CD4-positive, alpha-beta T cell (primary cell): ENCODE data around the gene CCR9. TPM values are rescaled to one million over a fixed set of nuclear protein-coding genes. Genes with fewer than 3 reads are reported as not detected.

Experiments used
- ATAC-seq: fragments of 200-7000 bp; cut with Tn5 transposase; one replicate; pipeline ENCODE4 v1.10.0; 2022; ENCODE audit warnings: mild to moderate bottlenecking; ENCODE audit not compliant: poor library complexity
- CTCF ChIA-PET: fragments of 350-600 bp; sonication (Branson Sonifier 250); formaldehyde crosslinking; loops from one replicate; lab custom pipeline; 2021; ENCODE audit warnings: antibody characterized with exemption, inconsistent platforms; lab: Charles Lee
- POLR2A ChIA-PET: fragments of 350-600 bp; sonication (Branson Sonifier 250); formaldehyde crosslinking; loops from one replicate; lab custom pipeline; 2021; ENCODE audit warnings: antibody characterized with exemption, inconsistent platforms; lab: Charles Lee
- DNase-seq, 14 experiments: peaks; one replicate each; pipeline ENCODE4 v3.0.0-alpha.2; 2013 to 2020; ENCODE audit warnings: mixed read lengths in 2 of 14
- H3K27ac ChIP-seq, 2 donors: one replicate each; pipeline versions ENCODE4 v1.5.1 to v1.7.0; 2013; ENCODE audit warnings: low read length in 2 of 2, low read depth in 1 of 2, mild to moderate bottlenecking in 1 of 2
- H3K27me3 ChIP-seq, 2 experiments: 1 replicate in 1 of 2; 2 replicates in 1 of 2; pipeline versions ENCODE4 v1.6.1 to v1.7.0; 2013; ENCODE audit warnings: low read length in 2 of 2, control low read depth in 1 of 2, mild to moderate bottlenecking in 1 of 2, moderate library complexity in 1 of 2; ENCODE audit not compliant: insufficient read depth in 2 of 2, control insufficient read depth in 1 of 2
- H3K36me3 ChIP-seq: one replicate; pipeline ENCODE4 v1.6.1; 2013; ENCODE audit warnings: low read length, control low read depth; ENCODE audit not compliant: insufficient read depth
- H3K4me1 ChIP-seq: one replicate; pipeline ENCODE4 v1.6.1; 2013; ENCODE audit warnings: low read length, control low read depth; ENCODE audit not compliant: insufficient read depth
- H3K4me3 ChIP-seq: one replicate; pipeline ENCODE4 v1.5.1; 2013; ENCODE audit warnings: mild to moderate bottlenecking, low read length, moderate library complexity
- H3K9me3 ChIP-seq, 2 experiments: 1 replicate in 1 of 2; 2 replicates in 1 of 2; pipeline versions ENCODE4 v1.6.1 to v1.7.0; 2013; ENCODE audit warnings: low read length in 2 of 2, mild to moderate bottlenecking in 2 of 2, control low read depth in 1 of 2, moderate library complexity in 1 of 2; ENCODE audit not compliant: control insufficient read depth in 1 of 2, insufficient read depth in 1 of 2
- H3K27ac Mint-ChIP-seq: one replicate; pipeline ENCODE4 v1.8.0; 2020; ENCODE audit warnings: mixed read lengths
- H3K27me3 Mint-ChIP-seq: one replicate; pipeline ENCODE4 v1.8.0; 2021; ENCODE audit warnings: mixed read lengths
- H3K36me3 Mint-ChIP-seq: one replicate; pipeline ENCODE4 v1.8.0; 2021; ENCODE audit warnings: low read depth, mixed read lengths
- H3K4me1 Mint-ChIP-seq: one replicate; pipeline ENCODE4 v1.8.0; 2021; ENCODE audit warnings: low read depth, mixed read lengths
- H3K4me3 Mint-ChIP-seq: one replicate; pipeline ENCODE4 v1.8.0; 2020; ENCODE audit warnings: mild to moderate bottlenecking, mixed read lengths
- H3K9me3 Mint-ChIP-seq: one replicate; pipeline ENCODE4 v1.8.0; 2020; ENCODE audit warnings: mixed read lengths
- CTCF ChIP-seq: fragments of 200-600 bp; IDR thresholded peaks from one replicate; pipeline ENCODE4 v1.8.0; 2022; ENCODE audit warnings: antibody characterized with exemption, mild to moderate bottlenecking
- intact Hi-C, 2 experiments: fragments of 100-400 bp; cut with DNase I in 1 of 2; cut with micrococcal nuclease in 1 of 2; formaldehyde crosslinking; loops; one replicate each; pipeline versions ENCODE4 v1.15.1 to v1.9.0; 2023 to 2025; cut with DNase I, micrococcal nuclease
- total RNA-seq, 174 experiments: library from RNA in 2 of 174; stranded (reverse) in 2 of 174; gene quantifications; one replicate each; pipeline ENCODE4 v1.2.3 and lab custom pipeline; 2021 to 2026

CCR9 gene
- total RNA-seq, 2 experiments from 2014 or later, result 6.5 to 7.4 TPM

- no peak overlapping the region for H3K4me3 ChIP-seq
- ATAC-seq, result no peak
These were observed 35.1 kb downstream of the CCR9 start for GRCh38 chr3:45921158-45922038.

GRCh38 chr3:45922039-45922326, 35.6 kb downstream of the CCR9 start:
- Mint-ChIP-seq H3K27ac (peak overlapping the region; percentile 84), H3K27me3 (no peaks in the 10 kb centered on the region), H3K9me3 (no peaks in the 10 kb centered on the region), H3K4me3 (no peak overlapping the region), H3K4me1 (peaks cover 22% of the 10 kb centered on the region), H3K36me3 (peaks cover 73% of the 10 kb centered on the region)
- peaks cover 67% of the 10 kb centered on the region for H3K36me3 ChIP-seq
- peaks cover 20% of the 10 kb centered on the region for H3K4me1 ChIP-seq
- CTCF ChIA-PET, result no interaction called here
- intact Hi-C loops, result loop anchor here in 1 of 2 experiments (10.0 kb wide), 1 partner anchor 877 kb away; no protein-coding TSS in a partner anchor
- H3K9me3 ChIP-seq, result no peaks in the 10 kb centered on the region
- DNase-seq (no peak), ATAC-seq (no peak)
- POLR2A ChIA-PET, result interaction anchor here (0.9 kb wide), 1 partner anchor 12 kb away, joined by 3 read pairs; no protein-coding TSS in a partner anchor
- peak overlapping the region in 1 of 2 donors; percentile 5 for H3K27ac ChIP-seq
- TF ChIP-seq CTCF, result no peak
- no peak overlapping the region for H3K4me3 ChIP-seq
- no peaks in the 10 kb centered on the region for H3K27me3 ChIP-seq

More at GRCh38 chr3:45921158-45922038, 35.1 kb downstream of the CCR9 start:
- no peak for DNase-seq
- H3K9me3 Mint-ChIP-seq, result no peaks in the 10 kb centered on the region
- no peaks in the 10 kb centered on the region for H3K27me3 ChIP-seq
- H3K36me3 Mint-ChIP-seq, result peaks cover 67% of the 10 kb centered on the region
- H3K4me1 Mint-ChIP-seq, result peaks cover 28% of the 10 kb centered on the region
- H3K4me3 Mint-ChIP-seq, result no peak overlapping the region
- ChIA-PET CTCF (no interaction called here), POLR2A (interaction anchor here (0.6 to 0.9 kb wide), 2 partner anchors 11 to 297 kb away, joined by 3 read pairs; no protein-coding TSS in a partner anchor)
- H3K4me1 ChIP-seq, result peaks cover 26% of the 10 kb centered on the region
- intact Hi-C loops, result loop anchor here in 1 of 2 experiments (10.0 kb wide), 1 partner anchor 877 kb away; no protein-coding TSS in a partner anchor
- peak overlapping the region; percentile 84 for H3K27ac Mint-ChIP-seq
- H3K9me3 ChIP-seq, result no peaks in the 10 kb centered on the region
- no peak for TF ChIP-seq CTCF
- peaks cover 65% of the 10 kb centered on the region for H3K36me3 ChIP-seq
- peak overlapping the region in 1 of 2 donors; percentile 5 for H3K27ac ChIP-seq
- H3K27me3 Mint-ChIP-seq, result no peaks in the 10 kb centered on the region

GRCh38 chr3:45922950-45923590, 36.7 kb downstream of the CCR9 start:
- H3K36me3 Mint-ChIP-seq, result peaks cover 79% of the 10 kb centered on the region
- H3K4me1 ChIP-seq, result peaks cover 14% of the 10 kb centered on the region
- H3K27ac Mint-ChIP-seq, result peak overlapping the region; percentile 42
- CTCF ChIA-PET, result no interaction called here
- H3K4me3 ChIP-seq, result no peak overlapping the region
- no peaks in the 10 kb centered on the region for H3K27me3 ChIP-seq
- H3K27ac ChIP-seq, result no peak overlapping the region
- H3K36me3 ChIP-seq, result peaks cover 78% of the 10 kb centered on the region
- intact Hi-C loops, result loop anchor here in 1 of 2 experiments (10.0 kb wide), 1 partner anchor 878 kb away; no protein-coding TSS in a partner anchor
- H3K4me3 Mint-ChIP-seq, result no peak overlapping the region
- no peak for TF ChIP-seq CTCF
- ATAC-seq, result no peak
- H3K27me3 Mint-ChIP-seq, result no peaks in the 10 kb centered on the region
- no peaks in the 10 kb centered on the region for H3K9me3 Mint-ChIP-seq
- no peaks in the 10 kb centered on the region for H3K9me3 ChIP-seq
- peaks cover 20% of the 10 kb centered on the region for H3K4me1 Mint-ChIP-seq
- POLR2A ChIA-PET, result interaction anchor here (1.5 kb wide), 1 partner anchor 142 kb away, joined by 4 read pairs; no protein-coding TSS in a partner anchor
- DNase-seq, result no peak
